GM11168 (cell line): Measurements from ENCODE around the gene CENPX.

Experiments used
- in situ Hi-C: fragments of 300-500 bp; cut with MboI; formaldehyde crosslinking; loops from one replicate; pipeline ENCODE4 v1.12.0; 2022; ENCODE audit warnings: low sequenced_read_pairs; ENCODE audit not compliant: unreplicated experiment

CENPX gene

GRCh38 chr17:82014432-82014831, 8.2 kb downstream of the CENPX start:
- in situ Hi-C loops, result no loop called here

GRCh38 chr17:82013772-82014321, 8.8 kb downstream of the CENPX start:
- in situ Hi-C loops, result no loop called here

- in situ Hi-C loops, result no loop called here
Measured at GRCh38 chr17:82013341-82013740, 9.3 kb downstream of the CENPX start.

GRCh38 chr17:82012640-82013295, 9.9 kb downstream of the CENPX start:
- in situ Hi-C loops, result no loop called here

- in situ Hi-C loops, result no loop called here
Measured at GRCh38 chr17:82012261-82012639, 10.4 kb downstream of the CENPX start.

GRCh38 chr17:82011617-82012187, 11.0 kb downstream of the CENPX start:
- in situ Hi-C loops, result no loop called here

- in situ Hi-C loops, result no loop called here
Measured at GRCh38 chr17:82010575-82011525, 11.8 kb downstream of the CENPX start.

GRCh38 chr17:82009413-82009812, 13.3 kb downstream of the CENPX start:
- in situ Hi-C loops, result no loop called here

GRCh38 chr17:82008941-82009405, 13.7 kb downstream of the CENPX start:
- in situ Hi-C loops, result no loop called here

GRCh38 chr17:82008258-82008940, 14.3 kb downstream of the CENPX start:
- in situ Hi-C loops, result no loop called here

GRCh38 chr17:82007495-82008257, 15.0 kb downstream of the CENPX start:
- in situ Hi-C loops, result no loop called here

GRCh38 chr17:82007228-82007494, 15.5 kb downstream of the CENPX start:
- in situ Hi-C loops, result no loop called here

GRCh38 chr17:82006468-82007227, 16.0 kb downstream of the CENPX start:
- in situ Hi-C loops, result no loop called here

- in situ Hi-C loops, result no loop called here
Measured at GRCh38 chr17:82005701-82006348, 16.9 kb downstream of the CENPX start.

GRCh38 chr17:82004517-82005455, 17.9 kb downstream of the CENPX start:
- in situ Hi-C loops, result no loop called here

- in situ Hi-C loops, result no loop called here
Measured at GRCh38 chr17:82003411-82004381, 19.0 kb downstream of the CENPX start.
